ENCODE measurements around the gene ALDH4A1.

- TF ChIP-seq EZH2 (IDR thresholded peaks at IDR 0.05; ENCODE audit: borderline replicate concordance, low read depth, low read length, severe bottlenecking) (no peak), CTCF (IDR thresholded peaks at IDR 0.05; ENCODE audit: borderline replicate concordance, extremely low read depth, low read length, poor library complexity, severe bottlenecking) (no peak)
These were observed 14.9 kb upstream of the ALDH4A1 start for GRCh38 chr1:18917071-18917799.
